Esophagus muscularis mucosa (tissue), 4 donors: ENCODE results near the gene TMEM255B.

ENCODE experiments used
- CTCF ChIP-seq, 3 experiments: fragments of 200-600 bp in 2 of 3; fragments of 450-650 bp in 1 of 3; sonication (generic) in 2 of 3; IDR thresholded peaks; one replicate each; pipeline ENCODE4 v1.5.1; 2017 to 2019; ENCODE audit warnings: antibody characterized with exemption in 3 of 3, mild to moderate bottlenecking in 2 of 3, moderate library complexity in 1 of 3
- EP300 ChIP-seq: sonication (generic); formaldehyde crosslinking; IDR thresholded peaks from one replicate; pipeline ENCODE4 v1.6.1; 2017; ENCODE audit warnings: antibody characterized with exemption
- POLR2A ChIP-seq: fragments of 450-650 bp; IDR thresholded peaks from one replicate; pipeline ENCODE4 v1.6.1; 2017; ENCODE audit warnings: antibody characterized with exemption, moderate library complexity, mild to moderate bottlenecking, low read depth
- POLR2AphosphoS5 ChIP-seq, 2 donors: sonication (generic); formaldehyde crosslinking; IDR thresholded peaks; one replicate each; pipeline ENCODE4 v1.6.1; 2017; ENCODE audit warnings: antibody characterized with exemption in 2 of 2

- TF ChIP-seq CTCF (IDR thresholded peaks at IDR 0.05) (no peak), POLR2AphosphoS5 (IDR thresholded peaks at IDR 0.05) (no peak), POLR2A (no peak), EP300 (no peak)
Observed at GRCh38 chr13:113812178-113813040, 53.4 kb downstream of the TMEM255B start.
